HG02798 (cell line): ENCODE data around the gene TNS3.
"Not testable (repeated sequence)": the region's sequence is repeated elsewhere in the genome, so short reads cannot be mapped to it uniquely, and the experiment has no call there.

ENCODE experiments used
- ATAC-seq: cut with Tn5 transposase; IDR thresholded peaks from one replicate; pipeline ENCODE4 v1.9.1; 2021; ENCODE audit warnings: mild to moderate bottlenecking; ENCODE audit not compliant: unreplicated experiment, poor library complexity

TNS3 gene

DNA sequence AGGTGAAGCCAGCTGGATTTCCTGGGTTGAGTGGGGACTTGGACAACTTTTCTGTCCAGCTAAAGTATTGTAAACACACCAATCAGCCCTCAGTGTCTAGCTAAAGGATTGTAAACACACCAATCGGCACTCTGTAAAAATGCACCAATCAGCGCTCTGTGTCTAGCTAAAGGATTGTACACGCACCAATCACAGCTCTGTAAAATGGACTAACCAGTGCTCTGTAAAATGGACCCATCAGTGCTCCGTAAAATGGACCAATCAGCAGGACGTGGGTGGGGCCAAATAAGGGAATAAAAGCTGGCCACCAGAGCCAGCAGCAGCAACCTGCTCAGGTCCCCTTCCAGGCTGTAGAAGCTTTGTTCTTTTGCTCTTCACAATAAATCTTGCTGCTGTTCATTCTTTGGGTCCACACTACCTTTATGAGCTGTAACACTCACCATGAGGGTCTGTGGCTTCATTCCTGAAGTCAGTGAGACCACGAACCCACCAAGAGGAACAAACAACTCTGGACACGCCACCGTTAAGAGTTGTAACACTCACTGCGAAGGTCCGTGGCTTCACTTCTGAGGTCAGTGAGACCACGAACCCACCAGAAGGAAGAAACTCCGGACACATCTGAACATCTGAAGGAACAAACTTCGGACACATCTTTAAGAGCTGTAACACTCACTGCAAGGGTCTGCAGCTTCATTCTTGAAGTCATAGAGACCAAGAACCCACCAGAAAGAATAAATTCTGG lies 21.8 kb upstream of the TNS3 start:
- not testable (repeated sequence) for ATAC-seq

DNA sequence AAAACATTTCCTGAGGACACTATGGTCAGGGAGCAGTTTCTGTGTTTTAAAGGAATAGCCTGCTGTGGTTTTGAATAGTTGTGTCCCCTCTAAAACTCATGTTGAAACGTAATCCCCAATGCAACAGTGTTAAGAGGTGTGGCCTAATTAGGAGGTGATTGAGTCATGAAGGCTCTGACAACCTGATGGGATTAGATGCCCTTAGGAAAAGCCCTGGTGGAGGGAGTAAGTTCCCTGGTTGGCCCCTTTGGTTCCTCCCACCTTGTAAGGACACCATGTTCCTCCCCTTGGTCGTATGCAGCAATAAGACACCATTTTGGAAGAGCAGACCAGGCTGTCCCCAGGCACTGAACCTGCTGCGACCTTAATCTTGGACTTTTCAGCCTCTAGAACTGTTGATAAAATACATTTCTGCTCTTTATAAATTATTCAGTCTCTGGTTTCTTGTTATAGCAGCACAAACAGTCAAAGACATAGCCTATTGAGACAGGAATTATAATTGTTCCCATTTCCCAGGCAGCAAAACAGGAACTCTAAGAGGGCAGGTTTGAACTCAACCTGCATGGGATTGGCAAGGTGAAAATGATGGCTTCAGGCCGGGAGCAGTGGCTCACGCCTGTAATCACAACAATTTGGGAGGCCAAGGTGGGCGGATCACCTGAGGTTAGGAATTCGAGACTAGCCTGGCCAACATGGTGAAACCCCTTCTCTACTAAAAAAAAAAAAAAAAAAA lies 20.5 kb upstream of the TNS3 start:
- ATAC-seq, result no peak

DNA sequence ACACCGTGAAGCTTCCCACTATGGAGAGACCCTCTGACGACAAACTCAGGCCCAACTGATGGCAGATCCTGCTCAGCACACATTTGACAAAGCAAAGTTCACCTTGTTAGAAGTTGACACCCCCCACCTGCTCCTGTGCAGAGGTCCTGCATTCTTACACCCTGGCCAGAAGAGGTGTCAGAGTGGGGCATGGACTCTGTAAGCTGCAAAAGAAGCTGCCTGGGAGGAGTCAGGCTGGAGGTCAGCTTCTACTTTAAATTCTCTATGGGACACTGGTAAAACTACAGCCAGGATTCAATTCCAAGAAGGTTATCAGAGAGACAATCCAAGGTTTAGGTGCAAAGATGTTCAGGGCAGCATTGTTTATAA lies 20.0 kb upstream of the TNS3 start:
- no peak for ATAC-seq

DNA sequence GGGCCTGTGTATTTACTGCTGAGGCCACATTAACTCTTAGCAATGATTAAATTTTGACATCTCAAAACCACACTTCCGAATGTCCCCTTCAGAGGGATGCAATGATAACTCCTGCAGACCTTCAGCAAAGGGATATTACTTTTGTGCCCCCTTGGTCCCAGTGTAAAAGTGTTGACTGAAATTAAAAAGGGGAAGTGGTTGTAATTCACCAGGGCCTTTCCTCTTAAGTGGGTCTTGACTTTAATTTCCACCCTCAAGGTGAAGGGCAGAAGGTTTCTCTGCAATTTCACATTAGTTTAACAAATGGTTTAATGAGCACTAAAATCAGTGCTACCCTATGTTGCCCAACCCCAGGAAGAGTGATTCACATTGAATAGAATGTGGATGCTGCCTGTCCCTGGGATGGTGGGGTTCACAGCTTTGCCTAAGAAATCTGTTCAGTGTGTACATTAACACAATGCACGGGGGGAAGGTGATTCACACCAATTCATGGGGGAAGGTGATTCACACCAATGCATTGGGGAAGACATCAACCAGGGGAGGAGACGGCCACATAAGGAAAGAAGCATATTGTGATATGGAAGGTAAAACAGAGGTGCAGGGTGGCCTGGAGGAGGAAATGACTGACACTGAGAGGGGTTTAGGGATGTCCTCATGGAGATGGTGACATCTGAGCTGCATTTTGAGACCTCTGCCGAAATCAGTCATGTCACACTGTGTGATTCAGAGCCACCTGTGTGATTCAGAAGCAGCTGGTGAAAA lies 19.4 kb upstream of the TNS3 start:
- ATAC-seq, result peak; percentile 51

DNA sequence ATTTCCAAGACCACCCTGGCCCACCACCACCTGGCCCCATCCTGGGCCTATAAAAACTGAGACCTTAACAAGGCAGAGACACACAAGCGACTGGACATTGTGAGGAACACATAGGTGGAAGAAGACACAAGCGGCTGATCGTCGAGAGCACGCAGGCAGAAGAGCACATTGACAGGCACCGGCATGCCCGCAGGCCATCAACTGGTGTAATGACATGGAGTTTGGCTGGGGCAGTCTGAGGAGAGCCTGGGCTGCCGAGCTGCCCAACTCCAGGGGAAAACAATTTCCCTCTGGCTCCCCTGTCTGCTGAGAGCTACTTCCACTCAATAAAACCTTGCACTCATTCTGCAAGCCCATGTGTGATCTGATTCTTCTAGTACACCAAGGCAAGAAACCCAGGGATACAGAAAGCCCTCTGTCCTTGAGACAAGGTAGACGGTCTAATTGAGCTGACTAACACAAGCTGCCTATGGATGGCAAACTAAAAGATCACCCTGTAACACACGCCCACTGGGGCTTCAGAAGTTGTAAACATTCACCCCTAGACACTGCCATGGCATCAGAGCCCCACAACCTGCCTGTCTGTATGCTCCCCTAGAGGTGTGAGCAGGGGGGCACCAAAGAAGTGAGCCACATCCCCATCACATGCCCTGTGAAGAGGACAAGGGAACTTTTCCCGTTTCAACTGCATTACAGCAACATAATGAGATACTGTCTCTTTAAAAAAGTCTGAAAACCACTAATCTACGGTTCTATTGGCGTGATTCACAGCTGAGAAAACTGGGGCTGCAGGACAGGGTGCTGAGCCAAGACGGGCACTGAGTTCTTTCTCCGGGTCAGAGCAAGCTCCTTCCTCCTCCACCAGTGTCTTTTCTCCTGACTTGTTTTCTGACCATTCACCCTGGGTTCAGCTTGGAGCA lies 18.5 kb upstream of the TNS3 start:
- peak; percentile 40 for ATAC-seq

DNA sequence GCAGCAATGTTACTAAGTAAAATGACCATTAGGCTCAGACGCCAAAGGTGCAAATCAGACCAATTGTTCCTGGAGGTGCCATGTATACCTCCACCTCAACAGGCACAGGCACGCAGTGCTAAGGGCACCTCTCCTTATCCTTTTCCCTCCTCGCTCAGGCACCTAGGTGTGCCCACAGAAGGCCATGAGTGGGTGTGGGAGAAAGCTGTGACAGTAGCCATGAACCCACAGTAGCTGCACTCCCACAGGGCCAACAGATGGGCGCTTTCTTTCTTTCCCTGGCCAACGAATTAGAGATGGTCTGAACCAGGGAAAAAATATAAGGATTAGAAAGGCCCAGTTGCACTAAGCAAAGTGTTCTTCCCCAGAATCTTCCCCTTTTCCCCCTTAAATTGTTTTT lies 15.5 kb upstream of the TNS3 start:
- ATAC-seq, result no peak

DNA sequence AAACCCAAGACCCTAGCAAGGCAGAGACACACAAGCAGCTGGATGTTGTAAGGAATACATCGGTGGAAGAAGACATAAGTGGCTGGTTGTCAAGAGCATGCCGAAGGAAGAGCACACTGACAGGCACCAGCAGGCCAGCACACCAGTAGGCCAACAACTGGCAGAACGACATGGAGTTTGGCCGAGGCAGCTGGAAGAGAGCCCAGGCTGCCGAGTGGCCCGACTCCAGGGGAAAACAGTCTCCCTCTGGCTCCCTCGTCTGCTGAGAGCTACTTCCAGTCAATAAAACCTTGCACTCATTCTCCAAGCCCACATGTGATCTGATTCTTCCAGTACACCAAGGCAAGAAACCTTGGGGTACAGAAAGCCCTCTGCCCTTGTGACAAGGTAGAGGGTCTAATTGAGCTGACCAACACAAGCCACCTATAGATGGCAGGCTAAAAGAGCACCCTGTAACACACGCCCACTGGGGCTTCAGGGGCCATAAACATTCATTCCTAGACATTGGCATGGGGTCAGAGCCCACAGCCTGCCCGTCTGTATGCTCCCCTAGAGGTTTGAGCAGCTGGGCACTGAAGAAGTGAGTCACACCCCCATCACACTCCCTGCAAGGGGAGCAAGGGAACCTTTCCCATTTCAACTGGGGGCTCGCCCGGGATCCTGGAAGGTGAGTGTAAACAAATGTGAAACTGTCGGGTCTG lies 14.7 kb upstream of the TNS3 start:
- no peak for ATAC-seq

DNA sequence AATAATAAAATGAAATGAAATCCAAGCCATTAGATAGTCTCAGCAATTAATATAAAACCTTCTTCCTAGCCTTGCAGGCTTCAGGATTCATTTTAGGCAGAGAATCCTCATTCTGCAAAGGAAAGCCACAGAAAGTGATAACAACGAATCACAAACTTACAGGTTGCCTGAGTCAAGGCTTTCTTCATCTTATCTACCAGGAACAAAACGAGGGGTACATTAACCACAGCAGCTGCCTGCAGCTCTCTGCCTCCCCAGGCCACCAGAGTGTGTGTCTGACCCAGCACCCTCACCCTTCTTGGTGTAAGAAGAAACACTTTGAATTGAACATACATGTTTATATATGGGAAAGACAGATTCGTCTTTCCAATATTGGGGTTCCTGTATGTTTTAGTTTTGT lies 12.5 kb upstream of the TNS3 start:
- ATAC-seq, result no peak

DNA sequence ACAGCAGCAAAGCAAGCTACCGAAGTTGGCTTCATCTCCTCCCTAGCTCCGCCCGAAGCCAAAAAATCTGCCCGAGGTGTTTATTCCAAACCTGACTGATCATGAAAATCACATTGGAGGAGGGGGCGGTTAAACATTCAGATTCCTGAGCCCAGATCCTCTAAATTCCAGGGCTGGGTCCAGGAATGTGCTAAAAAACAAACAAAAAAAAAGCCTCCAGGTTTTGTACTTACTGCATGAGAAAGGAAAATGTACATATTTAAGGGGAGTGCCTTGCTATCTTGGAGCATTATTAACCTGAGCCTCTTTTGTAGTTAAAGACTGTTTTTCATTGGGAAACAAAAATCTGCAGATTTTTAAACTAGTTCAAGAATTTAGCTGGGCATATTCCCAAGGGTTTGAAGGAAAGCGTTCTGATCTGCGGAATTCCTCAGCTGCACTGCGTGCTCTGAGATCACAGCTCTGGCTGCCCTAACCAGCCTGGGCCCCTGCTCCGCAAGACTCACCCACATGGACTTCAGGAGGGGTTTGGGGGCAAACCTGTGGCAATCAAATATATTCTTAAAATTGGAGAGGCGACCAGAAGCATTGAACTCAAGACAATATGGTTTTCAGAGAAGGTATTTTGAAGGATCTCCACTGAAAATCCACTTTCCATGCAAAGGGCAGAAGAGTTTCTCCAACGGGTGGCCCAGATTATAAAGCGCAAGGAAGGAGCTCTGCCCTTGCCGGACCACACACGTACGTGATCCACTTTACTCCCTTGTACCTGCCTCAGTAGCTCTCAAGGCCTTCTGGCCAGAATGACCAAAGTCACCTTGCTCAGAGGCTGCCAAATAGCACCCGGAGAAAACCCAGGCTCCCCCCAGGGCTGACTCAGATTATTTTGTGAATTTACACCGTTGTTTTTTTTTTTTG lies 10.0 kb upstream of the TNS3 start:
- no peak for ATAC-seq

DNA sequence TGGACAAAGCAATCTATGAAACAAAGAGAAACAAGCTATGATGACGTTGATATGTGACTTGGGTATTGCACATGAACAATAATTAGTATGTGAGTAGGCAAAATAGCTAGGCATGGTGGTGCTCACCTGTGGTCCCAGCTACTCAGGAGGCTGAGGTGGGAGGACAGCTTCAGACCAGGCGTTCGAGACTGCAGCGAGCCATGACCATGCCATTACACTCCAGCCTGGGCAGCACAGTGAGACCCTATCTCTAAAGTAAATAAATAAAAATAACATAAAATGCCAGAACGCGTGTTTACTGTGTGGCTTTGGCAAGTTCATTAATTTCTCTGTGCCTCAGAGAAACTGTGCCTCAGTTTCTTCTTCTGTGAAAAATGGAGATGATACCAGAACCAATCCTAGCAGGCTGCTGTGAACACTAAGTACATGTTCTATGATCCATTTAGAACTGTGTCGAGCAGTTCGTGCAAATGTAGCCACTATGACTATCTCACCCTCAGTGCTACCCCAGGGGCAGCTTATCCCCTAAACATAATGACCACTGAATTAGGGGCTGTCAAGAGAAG lies 9.3 kb upstream of the TNS3 start:
- ATAC-seq, result no peak

DNA sequence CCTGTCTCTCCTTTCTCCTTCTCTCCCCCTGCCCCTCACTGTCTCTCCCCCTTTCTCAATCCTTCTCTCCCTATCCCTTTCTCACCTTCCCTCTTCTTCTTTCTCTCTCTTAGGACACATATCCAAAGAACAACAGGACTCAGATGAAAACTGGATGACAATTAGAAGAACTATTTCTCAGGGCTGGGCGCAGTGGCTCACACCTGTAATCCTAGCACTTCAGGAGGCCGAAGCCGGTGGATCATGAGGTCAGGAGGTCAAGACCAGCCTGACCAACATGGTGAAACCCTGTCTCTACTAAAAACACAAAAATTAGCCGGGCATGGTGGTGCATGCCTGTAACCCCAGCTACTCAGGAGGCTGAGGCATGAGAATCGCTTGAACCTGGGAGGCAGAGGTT lies 8.3 kb upstream of the TNS3 start:
- ATAC-seq, result not testable (repeated sequence)

DNA sequence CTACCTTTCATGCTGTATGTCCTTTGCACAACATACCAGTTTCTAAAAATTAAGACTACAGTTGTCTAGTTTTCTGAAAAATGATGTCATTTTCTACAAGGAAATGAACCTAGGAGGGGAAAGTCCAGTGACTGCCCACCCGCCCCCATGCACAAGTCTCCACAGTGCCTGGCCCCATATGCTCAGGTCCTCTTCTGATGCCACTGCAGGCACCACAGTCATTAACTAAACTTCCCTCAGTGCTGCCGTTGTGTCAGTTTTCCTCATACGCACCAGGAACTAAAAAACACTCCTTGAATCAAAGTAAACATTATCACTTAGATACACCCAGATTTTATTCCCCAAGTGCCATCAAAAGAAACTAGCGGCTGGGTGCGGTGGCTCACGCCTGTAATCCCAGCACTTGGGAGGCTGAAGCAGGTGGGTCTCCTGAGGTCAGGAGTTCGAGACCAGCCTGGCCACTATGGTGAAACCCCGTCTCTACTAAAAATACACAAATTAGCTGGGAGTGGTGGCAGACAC lies 6.9 kb upstream of the TNS3 start:
- no peak for ATAC-seq

DNA sequence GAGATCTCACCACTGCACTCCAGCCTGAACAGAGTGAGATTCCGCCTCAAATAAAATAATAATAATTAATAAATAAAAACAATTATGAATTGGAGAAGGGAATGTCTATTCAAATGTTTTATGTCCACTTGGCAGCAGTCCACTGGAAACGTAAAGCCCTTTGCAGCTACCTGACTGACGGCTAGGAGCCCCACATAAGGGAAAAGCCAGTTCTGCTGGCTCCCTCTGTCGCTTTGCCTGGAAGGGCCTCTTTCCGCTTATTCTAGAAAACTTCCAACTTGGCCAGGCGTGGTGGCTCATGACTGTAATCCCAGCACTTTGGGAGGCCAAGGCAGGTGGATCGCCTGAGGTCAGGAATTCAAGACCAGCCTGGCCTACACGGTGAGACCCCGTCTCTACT lies 6.1 kb upstream of the TNS3 start:
- ATAC-seq, result no peak

DNA sequence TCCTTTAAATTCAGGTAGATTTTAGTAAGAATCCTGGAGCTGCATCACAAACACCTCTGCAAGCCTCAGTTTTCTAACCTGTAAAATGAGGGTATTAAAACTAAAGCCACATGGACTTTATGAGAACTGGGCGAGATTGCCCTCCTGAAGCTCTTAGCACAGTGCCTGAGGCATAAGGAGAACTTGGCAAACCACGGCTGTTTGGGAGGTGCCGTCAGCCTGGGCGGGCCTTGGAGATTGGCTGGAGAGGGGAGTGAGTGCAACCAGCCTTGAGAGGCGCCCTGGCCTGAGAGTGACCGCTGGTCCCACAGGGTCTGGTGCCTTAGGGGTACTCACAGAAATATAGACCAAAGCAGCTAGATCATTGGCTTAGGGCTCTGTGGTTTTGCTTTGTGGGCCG lies 5.4 kb upstream of the TNS3 start:
- no peak for ATAC-seq

DNA sequence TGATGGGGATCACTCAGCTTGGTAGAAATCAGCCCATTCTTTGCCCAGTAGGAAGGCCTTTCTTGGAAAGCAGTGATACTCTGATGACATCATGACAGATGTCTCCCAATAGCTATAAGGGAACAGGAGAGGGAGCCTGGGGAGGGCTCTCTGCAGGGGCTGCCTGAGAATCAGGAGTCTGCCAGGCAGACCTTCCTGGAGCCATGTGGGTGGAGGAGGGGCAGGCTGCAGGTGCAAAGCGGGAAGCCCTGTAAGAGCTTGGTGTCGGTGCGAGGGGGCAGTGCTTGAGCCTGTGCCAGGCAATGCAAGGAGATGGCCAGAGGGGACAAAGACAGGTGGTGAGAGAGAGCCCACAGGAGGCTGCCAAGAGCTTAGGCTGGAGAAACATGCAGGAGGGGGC lies 5.0 kb upstream of the TNS3 start:
- no peak for ATAC-seq

DNA sequence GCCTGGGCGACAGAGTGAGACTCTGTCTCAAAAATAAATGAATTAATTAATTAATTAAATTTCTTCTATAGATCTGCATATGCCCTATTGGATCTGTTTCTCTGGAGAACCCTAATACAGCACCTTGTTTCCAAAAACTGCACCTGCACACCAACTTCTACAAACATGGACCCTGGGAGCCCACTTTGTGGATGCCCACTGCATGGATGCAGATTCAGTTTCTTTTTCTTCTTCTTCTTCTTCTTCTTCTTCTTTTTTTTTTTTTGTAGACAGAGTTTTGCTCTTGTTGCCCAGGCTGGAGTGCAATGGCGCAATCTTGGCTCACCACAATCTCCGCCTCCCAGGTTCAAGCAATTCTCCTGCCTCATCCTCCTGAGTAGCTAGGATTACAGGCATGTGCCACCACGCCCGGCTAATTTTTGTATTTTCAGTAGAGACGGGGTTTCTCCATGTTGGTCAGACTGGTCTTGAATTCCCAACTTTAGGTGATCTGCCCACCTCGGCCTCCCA lies 4.3 kb upstream of the TNS3 start:
- not testable (repeated sequence) for ATAC-seq

DNA sequence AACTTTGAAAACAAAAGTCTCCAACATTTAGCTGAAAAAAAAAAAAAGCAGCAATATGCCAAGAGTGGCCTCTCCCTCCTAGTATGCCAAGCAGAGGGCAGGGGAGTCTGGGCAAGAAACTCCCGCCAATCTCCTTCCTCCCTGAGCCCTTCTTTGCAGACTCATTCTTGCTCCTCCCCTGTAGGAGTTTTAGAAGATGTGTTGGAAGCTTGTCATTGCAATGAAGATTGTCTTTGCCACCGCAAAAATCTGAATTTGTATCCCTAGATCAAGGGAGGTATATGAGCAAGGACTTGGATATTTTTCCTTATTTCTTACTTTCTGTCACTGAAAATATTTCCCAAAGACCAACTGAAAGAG lies 2.6 kb upstream of the TNS3 start:
- ATAC-seq, result no peak
